Ovary (tissue), 3 donors: ENCODE results near the gene TSGA10IP.

ENCODE experiments used
- CTCF ChIP-seq, 3 donors: fragments of 450-650 bp in 2 of 3; fragments of 200-600 bp in 1 of 3; IDR thresholded peaks; one replicate each; pipeline versions ENCODE4 v1.5.1 to v1.8.0; 2016 to 2022; ENCODE audit warnings: antibody characterized with exemption in 3 of 3, mild to moderate bottlenecking in 1 of 3
- EP300 ChIP-seq: sonication (generic); formaldehyde crosslinking; IDR thresholded peaks from one replicate; pipeline ENCODE4 v1.6.1; 2017; ENCODE audit warnings: antibody characterized with exemption
- POLR2A ChIP-seq: fragments of 450-650 bp; IDR thresholded peaks from one replicate; pipeline ENCODE4 v1.6.1; 2017; ENCODE audit warnings: antibody characterized with exemption, mild to moderate bottlenecking, moderate library complexity
- donor health status: DM: no; HTN: no; CAD: no.

- TF ChIP-seq CTCF (IDR thresholded peaks at IDR 0.05) = no peak
- no peak for TF ChIP-seq POLR2A
- no peak for TF ChIP-seq EP300
Observed at GRCh38 chr11:65900125-65900898, 45.0 kb upstream of the TSGA10IP start, which contains the start of gene FOSL1.
